Fibroblast of skin of right biceps (primary cell): ENCODE data around the gene ENTHD1.
A peak's percentile ranks its signal among the peaks of the same experiment; 100 is the strongest.

Experiments used
- DNase-seq: peaks from one replicate; pipeline ENCODE4 v3.0.0-alpha.2; 2013

ENTHD1 gene

DNA sequence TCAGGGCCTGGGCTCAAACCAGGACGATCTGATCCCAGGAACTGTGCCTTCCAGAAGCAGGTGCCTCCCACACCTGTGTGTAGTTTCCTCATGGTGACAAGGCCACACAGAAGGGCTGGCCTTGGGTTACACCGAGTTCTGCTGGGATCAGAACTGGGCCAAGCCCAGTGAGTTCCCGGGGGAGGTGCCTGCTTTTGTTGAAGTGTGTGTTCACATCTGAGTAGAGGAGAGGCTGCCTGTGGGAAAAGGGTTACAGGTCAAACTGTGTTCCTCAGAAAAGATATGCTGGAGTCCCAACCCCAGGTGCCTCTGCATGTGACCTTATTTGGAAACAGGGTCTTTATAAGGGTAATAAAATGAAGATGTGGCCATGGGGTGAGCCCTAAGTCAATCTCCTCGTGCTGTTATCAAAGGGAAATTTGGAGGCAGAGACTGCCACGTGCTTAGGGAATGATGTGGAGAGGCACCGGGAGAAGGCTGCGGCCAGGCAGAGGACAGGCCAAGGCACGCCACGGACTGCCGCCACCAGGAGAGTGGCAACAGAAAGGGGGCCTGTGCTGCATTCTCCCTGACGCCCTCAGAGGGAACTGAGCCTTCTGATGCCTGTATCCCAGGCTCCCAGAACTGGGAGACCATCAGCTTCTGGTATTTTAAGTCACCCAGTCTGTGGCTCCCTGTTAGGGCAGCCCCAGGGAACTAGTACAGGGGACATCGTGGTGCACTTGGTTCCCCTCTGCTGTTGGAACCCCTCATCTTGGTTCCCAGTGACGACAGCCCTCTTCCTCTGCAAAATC, 164.2 kb downstream of the ENTHD1 start:
- DNase-seq: no peak

DNA sequence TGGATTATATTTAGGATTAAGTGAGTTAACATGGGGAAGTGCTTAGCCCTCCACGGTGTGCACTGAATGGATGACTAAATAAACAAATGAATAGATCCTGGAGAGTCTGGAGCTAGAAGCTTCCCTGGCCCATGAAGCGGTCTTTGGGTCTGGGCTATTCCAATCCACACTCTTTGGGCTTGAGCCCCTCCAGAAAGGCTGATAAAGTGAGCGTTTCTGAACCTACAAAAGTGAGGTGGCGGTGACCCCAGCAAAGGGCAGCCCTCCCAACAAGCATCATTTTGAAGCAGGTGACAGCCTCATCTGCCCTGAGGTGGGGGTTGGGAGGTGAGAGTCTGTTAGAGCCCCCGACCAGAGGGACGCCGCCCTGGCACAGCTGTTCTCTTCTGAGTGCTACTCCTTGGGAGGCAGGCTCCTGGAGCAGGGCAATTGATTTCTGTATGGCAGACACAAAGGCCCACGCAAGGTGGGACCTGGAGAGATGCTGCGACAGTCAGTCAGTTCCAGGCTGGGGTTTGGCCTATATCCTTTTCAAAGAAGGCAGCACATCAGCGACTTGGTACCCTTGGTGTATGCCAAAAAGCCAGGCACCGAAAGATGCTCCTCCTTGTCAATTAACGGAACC, 165.2 kb downstream of the ENTHD1 start:
- DNase-seq: no peak

DNA sequence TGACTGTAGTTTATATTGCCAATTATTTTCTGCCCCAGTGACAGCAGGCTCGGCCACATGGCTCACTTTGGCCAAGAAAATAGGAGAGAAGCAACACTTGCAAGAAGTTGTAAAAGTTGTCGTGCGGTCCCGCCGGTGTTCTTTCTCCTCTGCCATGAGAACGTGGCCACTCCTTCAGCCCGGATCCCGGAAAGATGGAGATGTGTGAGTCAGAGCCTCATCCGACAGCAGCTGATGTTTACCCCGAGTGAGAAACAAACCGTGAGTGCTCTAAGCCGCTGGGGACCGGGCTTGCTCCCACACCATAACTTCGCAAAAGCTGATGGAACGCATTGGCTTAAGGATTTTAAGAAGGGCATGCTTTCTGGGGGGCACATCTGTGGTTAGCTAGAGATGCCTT, 166.0 kb downstream of the ENTHD1 start:
- DNase-seq: no peak

DNA sequence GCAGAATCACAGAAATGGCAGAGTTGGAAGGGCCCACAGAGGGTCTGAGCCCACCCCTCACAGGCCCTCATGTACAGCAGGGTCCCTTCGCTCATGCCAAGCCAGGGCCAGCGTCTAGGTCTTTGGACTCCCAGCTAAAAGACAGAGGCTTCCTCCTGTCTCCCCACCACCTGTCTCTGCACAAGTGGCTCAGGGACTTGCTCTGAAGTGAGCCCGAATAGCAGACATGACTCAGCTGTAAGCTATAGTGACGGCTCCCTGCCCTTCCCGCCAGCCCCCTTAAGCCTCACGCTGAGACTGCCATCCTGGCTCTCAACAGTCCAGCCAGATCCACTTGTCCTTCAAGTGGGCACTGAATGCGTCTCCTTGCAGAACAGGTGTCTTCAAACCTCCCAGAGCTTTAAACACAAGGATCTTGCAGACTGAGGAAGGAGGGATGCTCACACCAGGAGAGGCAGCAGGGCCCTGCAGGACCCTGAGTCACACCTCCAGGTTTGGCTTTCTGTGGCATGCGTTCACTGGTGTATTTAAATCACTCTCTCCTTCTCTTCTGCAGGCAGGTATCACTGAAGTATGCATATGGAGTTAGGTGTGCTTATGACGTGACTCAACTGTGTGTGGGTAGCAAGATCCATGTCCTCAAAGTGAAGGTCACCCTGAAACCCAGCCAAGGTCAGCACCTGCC, 168.1 kb downstream of the ENTHD1 start:
- DNase-seq: no peak

DNA sequence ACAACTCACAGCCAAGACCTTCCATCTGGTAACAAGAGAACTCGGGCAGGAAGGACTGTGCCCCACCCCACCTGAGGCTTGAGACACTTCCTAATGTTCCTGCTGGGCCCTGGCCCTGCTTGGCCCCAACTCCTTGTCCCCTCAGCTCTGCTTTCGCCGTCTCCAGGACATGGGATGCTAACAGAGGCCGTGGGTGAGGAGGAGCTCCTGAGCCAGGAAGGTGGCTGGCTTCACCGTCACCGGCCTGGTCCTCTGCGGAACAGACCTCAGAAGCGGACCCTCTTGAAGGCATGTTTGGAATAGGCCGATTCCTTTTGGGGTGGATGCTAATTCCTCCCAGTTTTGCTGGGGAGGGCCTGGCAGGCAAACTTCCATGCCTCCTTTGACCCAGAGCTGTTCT, 168.7 kb downstream of the ENTHD1 start:
- no peak for DNase-seq

DNA sequence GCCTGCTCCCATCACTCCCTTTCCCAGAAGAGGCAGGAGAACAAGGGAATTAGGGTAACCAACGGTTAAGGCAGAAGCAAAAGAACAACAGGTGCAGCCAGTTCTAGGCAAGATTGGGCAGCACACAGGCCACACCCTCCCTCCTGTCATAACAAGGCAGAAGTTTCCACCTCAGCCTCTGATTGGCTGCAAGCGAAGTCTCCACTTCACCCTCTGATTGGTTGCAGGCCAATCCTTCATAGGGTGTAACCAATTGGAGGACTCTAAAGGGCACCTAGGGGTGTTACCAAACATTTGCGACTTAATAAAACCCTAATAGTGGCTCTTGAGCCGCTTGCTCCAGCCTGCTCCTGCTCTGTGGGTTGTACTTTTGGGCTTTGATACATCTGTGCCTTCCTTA, 169.2 kb downstream of the ENTHD1 start:
- no peak for DNase-seq

DNA sequence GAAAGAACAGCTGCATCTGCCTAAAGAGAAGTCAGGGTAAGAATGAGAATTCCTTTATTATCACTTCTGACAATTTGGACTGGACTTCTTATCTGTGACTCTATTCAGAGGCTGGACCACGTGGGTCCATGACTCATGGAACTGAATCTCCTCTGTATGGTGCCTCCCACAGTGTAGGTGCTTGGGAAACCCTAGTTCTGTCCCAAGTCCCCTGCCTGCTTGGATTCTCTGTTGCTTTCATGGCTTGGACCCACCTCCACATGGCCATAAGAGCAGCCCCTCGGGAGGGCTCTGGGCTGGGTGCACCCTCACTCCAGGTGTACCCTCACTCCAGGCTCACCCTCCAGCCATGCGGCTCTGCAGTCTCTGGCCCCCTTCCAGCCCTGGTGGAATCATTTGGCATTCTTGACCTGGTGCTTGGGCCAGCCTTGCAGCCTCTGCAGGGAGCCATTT, 169.6 kb downstream of the ENTHD1 start:
- peak; percentile 5 for DNase-seq

DNA sequence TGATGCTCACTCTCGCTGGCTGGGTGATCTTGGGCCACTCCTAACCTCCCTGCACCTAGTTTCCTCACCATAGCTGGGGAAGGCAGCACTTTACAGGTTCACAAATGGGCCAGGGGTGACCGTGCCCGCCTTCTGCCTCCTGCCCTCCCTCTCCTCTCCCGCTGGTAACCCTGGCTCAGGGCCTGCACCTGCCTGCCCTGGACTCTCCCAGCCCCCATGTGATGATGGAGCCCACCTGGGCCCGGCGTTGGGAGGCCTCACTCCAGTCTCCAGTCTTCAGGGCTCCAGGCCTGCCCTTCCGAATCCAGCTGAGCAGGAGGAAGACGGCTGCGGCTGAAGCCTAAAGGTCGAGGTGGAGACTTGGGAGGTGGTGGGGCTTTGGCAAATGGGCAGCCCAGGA, 170.1 kb downstream of the ENTHD1 start:
- DNase-seq: no peak

DNA sequence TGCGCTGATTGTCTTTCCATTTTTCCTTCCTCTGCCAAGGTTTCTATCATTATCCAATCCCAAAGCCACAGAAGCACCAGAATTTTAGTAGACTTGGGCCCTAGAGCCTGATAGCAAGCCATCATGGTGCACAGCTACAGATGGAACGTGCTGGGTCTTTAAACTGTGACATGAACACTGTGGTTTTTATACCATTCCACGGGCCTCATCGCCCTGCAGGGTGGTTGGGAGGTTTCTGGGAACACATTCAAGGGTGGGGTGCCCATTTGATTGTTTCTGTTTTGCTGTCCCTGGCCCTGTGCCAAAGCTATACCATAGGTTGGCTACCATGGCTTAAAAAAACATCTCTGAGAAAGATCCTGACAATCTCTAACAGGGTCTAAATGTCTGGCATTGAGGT, 171.1 kb downstream of the ENTHD1 start:
- no peak for DNase-seq

DNA sequence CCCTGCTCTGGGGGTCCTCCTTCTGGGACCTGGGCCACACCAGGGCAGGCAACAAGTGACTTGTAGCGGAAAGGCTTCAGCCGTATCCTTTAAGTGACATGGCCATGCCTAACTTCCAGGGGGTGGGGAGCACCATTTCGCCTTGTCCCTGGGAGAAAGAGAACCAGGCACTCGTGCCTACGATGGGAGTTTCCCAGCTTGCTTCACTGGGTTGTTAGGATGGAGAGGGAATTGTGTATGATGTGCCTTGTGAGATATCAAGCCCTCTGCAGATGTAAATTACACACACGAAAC, 171.6 kb downstream of the ENTHD1 start:
- no peak for DNase-seq

DNA sequence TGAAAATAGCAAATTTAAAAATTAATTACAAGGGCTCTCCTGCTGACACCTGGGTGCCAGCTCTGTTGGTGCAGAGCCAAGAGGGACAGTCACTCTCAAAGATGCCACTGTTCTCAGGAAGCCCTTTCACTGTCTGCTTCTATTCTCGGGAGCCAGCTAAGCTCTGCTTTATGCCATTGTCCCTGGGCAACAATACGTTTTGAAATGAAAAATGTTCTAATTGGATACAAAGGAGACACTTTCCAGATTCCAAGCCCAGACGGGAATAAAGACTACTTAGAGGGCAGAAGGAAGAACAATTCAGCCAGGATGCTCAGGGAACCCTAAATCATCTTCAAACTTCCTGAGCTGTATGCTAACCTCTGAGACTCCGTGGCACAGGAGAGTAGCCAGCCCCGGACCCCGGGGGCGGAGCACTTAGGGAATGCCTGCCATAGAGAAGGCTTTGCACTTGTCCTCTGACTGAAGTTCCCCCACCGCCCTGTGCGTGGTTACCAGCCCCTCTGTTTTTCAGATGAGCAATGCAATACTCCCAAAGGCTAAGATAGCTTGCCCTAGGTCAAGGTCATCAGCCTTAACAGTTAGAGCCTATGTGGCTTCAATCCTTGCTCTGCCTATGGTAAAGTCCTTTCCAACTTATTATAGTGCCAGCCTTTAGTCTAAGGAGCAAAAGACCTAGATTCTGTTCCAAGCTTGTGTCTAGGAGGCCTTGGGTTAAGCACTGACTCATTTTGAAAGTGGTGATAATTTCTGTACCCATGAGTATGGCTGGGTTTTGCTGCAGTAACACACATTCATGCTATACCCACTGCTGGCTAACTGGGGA, 172.1 kb downstream of the ENTHD1 start:
- no peak for DNase-seq

DNA sequence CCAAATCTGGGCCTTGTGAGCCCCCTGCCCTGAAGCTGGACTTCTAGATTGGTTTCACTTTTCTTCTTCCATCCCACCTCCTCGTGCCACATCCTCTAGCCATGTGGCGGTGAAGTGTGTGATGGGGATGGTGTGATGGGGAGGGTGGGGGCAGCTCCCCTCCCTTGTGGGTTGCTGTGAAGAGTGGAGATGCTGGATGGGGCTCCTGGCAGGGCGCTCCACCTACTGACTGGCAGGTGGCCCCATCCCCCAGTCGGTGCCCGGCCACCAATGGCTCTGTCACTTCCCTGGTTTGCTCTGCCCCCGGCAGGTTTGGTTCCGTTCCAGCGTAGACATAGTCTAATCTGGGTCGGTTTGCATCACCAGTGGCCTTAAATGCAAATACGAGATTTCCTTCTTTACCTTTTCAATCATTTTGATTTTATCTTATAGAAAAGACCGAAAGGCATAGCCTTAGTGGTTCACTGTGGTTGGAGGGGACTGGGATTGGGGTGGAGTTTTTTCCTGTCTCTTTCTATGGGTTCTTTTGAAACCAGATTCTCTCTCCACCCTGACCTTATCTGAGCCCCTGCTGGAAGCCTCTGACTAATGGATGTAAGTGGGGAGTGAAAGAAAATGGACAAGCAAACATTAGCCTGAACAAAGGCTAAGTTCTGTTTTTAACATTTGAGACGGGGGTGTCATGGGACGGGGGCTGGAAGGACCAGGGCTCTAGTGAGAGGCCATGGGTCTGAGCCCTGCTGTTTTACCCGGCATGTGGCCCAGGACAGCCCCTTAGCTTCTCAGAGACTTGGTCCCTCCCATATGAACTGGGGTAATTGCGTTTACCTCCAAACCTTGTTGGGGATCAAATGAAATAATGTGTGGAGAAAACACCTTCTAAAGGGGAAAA, 173.8 kb downstream of the ENTHD1 start:
- DNase-seq: no peak

DNA sequence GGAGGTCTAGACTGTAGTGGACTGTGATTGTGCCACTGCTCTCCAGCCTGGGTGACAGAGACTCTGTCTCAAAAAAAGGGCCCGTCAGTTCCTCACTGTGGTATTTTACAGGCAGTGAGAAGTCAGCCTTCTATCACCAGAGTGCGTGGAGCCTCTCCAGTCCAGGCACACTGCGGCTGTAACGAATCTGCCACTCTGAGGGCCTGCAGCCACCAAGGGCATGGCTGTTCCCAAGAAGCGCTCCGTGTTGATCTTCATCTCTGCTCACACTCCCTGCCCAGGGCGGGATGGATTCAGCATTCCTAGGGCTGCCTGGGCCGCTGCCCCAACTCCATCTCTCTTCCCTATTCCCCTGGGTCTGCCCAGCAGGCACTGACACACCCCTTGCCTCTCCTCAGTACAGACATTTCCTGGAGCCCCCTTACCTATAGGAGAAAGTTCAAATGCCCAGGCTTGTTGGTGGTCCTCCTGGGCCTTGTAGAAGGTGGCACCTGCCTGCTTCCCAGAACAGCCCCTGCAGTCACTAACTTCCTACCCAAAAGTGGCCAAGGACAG, 174.6 kb downstream of the ENTHD1 start:
- DNase-seq: no peak

DNA sequence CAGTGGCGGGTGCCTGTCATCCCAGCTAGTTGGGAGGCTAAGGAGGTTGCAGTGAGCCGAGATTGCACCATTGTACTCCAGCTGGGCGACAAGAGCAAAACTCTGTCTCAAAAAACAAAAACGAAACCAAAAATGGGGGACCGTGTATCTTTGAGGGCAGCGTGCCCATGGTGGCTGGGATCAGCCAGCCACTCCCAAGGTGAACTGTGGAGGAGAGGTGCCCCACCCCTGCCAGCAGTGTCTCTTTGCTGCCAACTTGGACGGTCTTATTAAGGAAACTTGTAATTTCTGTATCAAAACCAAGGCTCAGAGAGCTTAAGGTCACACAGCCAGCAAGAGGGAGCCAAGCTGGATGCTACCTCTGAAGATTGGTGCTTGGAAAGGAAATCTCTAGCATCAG, 175.4 kb downstream of the ENTHD1 start:
- no peak for DNase-seq

DNA sequence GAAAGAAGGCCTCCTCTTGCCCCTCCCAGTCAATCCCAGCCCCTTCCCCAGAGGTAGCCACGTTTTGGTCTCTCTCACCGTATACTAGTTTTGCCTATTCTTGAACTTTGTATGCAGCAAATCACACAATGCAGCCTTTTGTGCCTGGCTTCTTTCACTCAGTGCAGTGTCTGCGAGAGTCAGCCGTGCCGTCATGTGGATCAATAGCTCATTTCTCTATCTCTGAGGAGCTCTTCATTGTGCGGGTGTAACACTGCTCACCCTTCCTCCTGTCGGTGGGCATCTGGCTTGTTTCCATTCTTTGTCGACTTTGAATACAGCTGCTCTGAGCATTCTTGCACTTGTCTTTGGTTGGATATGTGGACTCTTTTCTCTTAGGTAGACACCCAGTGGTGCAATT, 176.5 kb downstream of the ENTHD1 start:
- DNase-seq: no peak

DNA sequence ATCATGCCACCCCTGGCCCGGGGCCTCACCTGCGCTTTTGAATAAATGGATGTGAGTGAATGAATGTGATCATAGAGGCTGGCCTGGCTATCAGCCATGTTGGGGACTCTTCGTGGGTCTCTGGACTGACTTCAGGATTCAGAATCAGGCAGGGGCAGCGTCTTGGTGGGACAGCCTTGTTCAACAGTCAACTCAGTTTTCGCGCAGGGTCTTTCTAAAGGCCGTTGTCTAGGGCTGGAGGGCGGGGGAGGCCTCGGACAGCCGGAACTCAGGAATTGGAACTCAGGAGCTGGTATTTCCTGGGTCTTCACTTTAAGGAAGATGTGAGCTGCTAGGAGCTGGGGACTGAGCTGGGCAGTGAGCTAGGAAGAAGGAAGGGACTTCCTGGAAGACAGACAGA, 177.0 kb downstream of the ENTHD1 start:
- no peak for DNase-seq

DNA sequence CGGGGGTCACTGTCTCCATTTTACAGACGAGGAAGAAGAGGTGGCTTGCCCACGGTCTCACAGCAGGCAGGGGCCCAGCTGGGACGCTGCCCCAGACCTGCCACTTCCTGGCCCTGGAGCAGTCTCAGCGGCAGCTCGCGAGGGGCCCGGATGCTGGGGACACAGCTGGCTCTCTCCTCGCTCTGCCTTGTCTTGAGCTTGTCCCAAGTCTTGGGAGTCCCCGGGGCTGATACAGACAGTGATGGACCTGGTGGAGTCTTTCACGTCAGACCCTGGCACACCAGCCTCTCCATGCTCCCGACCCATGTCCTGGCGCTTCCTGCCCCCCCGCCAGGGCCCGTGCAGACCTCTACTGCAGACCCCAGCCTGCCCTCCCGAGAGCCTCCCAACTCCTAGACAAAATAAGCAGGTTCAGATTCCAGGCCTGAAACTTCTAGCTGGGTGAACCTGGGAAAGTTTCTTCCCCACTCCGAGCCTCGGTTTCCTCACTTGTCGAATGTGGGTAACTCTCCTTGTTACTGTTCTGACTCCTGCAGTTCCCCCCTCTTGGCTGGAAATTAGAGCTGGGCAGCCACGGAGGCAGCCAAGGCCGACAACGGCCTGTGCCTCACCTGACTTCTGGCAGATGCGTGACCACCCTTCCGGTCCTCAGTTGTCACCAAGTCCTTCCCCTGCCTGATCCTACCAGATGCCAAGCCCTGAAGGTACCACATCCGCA, 177.6 kb downstream of the ENTHD1 start:
- no peak for DNase-seq

DNA sequence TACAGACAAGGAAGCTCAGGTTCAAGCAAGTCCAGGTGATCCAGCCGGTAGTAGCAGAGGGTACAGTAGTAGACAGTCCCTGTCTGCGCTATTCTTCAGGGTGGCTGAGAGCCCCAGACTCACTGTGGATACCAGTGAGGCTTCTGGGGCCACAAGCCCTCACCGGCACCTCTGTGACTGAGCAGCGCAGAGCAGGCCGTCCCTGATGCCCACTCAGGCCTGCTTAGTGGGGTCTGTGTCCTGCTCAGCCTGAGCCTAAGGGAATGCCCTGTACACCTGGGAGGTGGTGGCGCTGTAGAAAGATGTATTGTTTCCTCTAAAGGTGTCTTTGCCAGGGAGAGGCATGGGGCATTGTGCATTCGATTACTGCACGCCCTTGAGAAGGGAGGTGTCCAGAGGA, 179.2 kb downstream of the ENTHD1 start:
- DNase-seq: no peak

DNA sequence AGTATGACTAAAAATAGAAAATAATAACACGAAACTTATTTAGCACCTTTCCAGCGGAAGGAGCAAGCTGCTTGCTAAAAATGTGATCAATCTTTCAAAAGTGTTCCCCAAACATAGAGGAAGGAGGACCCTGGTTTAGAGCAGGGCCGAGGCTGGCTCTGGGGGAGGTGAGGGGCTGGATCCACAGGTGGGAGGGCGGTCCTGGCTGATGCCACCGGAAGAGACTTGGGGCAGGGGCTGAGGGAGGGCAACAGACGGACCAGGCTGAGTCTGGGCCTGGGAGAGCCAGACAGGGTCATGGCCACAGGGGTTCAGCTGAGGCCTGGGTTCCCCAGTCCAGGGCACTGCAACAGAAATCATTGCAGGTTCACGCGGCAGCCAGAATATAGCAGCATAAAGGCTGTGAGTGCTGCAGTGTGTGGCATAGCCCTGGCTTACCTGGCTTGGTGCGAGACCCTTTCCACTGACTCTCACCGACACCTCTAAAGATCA, 179.7 kb downstream of the ENTHD1 start:
- no peak for DNase-seq

DNA sequence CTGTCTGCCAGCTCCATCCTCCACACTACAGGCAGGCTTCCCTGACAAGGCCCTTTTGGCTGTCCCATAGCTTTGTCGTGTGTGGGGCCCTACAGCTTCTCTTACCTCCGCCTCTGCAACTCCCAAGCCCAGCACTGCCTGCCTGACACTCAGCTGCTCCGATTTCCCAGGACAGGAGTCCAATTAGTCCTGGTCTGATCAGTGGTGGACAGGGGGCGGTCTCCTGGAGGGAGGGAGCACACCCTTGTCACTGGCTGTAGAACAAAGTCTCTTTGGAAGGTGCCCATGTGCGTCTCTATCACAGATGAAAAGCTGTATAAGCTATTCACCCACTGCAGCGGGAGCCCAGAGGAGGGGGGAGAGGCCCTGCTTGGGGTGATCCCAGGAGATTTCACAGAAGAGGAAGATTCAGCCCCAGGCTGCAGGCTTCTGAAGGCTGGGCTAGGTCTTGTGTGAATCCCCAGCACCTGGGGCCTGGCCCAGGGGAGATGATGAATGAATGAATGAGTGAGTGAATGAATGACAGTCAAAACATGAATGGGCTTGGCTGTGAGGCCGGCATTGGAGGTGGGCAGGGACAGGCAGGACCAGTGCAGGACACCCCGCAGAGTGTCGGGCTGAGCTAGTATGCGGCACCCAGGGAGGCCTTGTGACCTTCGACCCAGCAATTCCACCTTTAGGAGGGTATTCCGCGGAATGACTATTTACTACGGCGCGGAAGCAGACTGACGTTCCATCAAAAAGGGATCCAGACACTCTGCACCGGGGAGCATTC, 180.6 kb downstream of the ENTHD1 start:
- DNase-seq: no peak
